WTC11 (cell line): Measurements from ENCODE around the gene FAM76A. TPM values are rescaled to one million over a fixed set of nuclear protein-coding genes. Genes with fewer than 3 reads are reported as not detected.

Source experiments
- ATAC-seq: fragments of 200-7000 bp; cut with Tn5 transposase; 2 replicates; pipeline ENCODE4 v1.10.0; 2021; ENCODE audit warnings: mild to moderate bottlenecking, moderate library complexity
- CTCF ChIA-PET: fragments of 300-600 bp; sonication (Branson Sonifier 250); formaldehyde crosslinking; loops from one replicate; lab custom pipeline; 2021; ENCODE audit warnings: antibody characterized with exemption; lab: Charles Lee
- POLR2A ChIA-PET: fragments of 350-600 bp; sonication (Branson Sonifier 250); formaldehyde crosslinking; loops from one replicate; lab custom pipeline; 2021; ENCODE audit warnings: antibody characterized with exemption; lab: Charles Lee
- DNase-seq: peaks from one replicate; pipeline ENCODE4 v3.0.0; 2021; ENCODE audit warnings: low spot score
- H3K27ac Mint-ChIP-seq: 2 replicates; pipeline ENCODE4 v1.8.0; 2021; ENCODE audit warnings: mixed read lengths
- H3K27me3 Mint-ChIP-seq: 2 replicates; pipeline ENCODE4 v1.8.0; 2021; ENCODE audit warnings: low read depth, mild to moderate bottlenecking, moderate library complexity, mixed read lengths
- H3K36me3 Mint-ChIP-seq: 2 replicates; pipeline ENCODE4 v1.8.0; 2021; ENCODE audit warnings: mixed read lengths
- H3K4me1 Mint-ChIP-seq: 2 replicates; pipeline ENCODE4 v1.8.0; 2022; ENCODE audit warnings: mixed read lengths
- H3K4me3 Mint-ChIP-seq: 2 replicates; pipeline ENCODE4 v1.8.0; 2021; ENCODE audit warnings: mild to moderate bottlenecking, moderate library complexity, mixed read lengths
- H3K9me3 Mint-ChIP-seq: 2 replicates; pipeline ENCODE4 v1.8.0; 2021; ENCODE audit warnings: mixed read lengths
- ATF3 ChIP-seq: sonication (generic); formaldehyde crosslinking; conservative IDR thresholded peaks from 2 replicates; pipeline ENCODE4 v1.8.1; 2022; ENCODE audit warnings: mild to moderate bottlenecking, missing genetic modification reagents
- CTCF ChIP-seq: fragments of 200-600 bp; IDR thresholded peaks from 2 replicates; pipeline ENCODE4 v1.8.0; 2022; ENCODE audit warnings: antibody characterized with exemption
- E2F4 ChIP-seq: sonication (generic); formaldehyde crosslinking; IDR thresholded peaks from 2 replicates; pipeline ENCODE4 v1.8.1; 2022; ENCODE audit warnings: low read depth, mild to moderate bottlenecking, moderate library complexity, missing genetic modification reagents, borderline replicate concordance
- E2F5 ChIP-seq: sonication (generic); formaldehyde crosslinking; IDR thresholded peaks from 2 replicates; pipeline ENCODE4 v1.8.1; 2022; ENCODE audit warnings: mild to moderate bottlenecking, moderate library complexity, missing genetic modification reagents
- FOXP1 ChIP-seq: sonication (generic); formaldehyde crosslinking; IDR thresholded peaks from 2 replicates; pipeline ENCODE4 v1.8.0; 2022; ENCODE audit warnings: missing genetic modification reagents, mild to moderate bottlenecking, moderate library complexity, borderline replicate concordance
- GABPB1 ChIP-seq: sonication (generic); formaldehyde crosslinking; IDR thresholded peaks from 2 replicates; pipeline ENCODE4 v1.8.1; 2023; ENCODE audit warnings: mild to moderate bottlenecking, missing genetic modification reagents
- HMGXB4 ChIP-seq: sonication (generic); formaldehyde crosslinking; IDR thresholded peaks from 2 replicates; pipeline ENCODE4 v1.8.1; 2023; ENCODE audit warnings: mild to moderate bottlenecking, moderate library complexity, missing genetic modification reagents
- MAX ChIP-seq: sonication (generic); formaldehyde crosslinking; IDR thresholded peaks from 2 replicates; pipeline ENCODE4 v1.8.0; 2022; ENCODE audit warnings: mild to moderate bottlenecking, missing genetic modification reagents
- MYBL2 ChIP-seq: sonication (generic); formaldehyde crosslinking; IDR thresholded peaks from 2 replicates; pipeline ENCODE4 v1.8.1; 2023; ENCODE audit warnings: mild to moderate bottlenecking, moderate library complexity, missing genetic modification reagents
- NFYB ChIP-seq: sonication (generic); formaldehyde crosslinking; conservative IDR thresholded peaks from 2 replicates; pipeline ENCODE4 v1.8.0; 2022; ENCODE audit warnings: low read depth, missing genetic modification reagents
- RELA ChIP-seq: sonication (generic); formaldehyde crosslinking; IDR thresholded peaks from 2 replicates; pipeline ENCODE4 v1.8.1; 2022; ENCODE audit warnings: missing genetic modification reagents, mild to moderate bottlenecking, borderline replicate concordance
- SP1 ChIP-seq: sonication (generic); formaldehyde crosslinking; conservative IDR thresholded peaks from 2 replicates; pipeline ENCODE4 v1.8.1; 2022; ENCODE audit warnings: missing genetic modification reagents
- TP53 ChIP-seq: sonication (generic); formaldehyde crosslinking; IDR thresholded peaks from 2 replicates; pipeline ENCODE4 v1.8.1; 2023; ENCODE audit warnings: mild to moderate bottlenecking, missing genetic modification reagents
- USF2 ChIP-seq: sonication (generic); formaldehyde crosslinking; IDR thresholded peaks from 2 replicates; pipeline ENCODE4 v1.8.1; 2023; ENCODE audit warnings: mild to moderate bottlenecking, missing genetic modification reagents, moderate library complexity
- ZNF263 ChIP-seq: sonication (generic); formaldehyde crosslinking; IDR thresholded peaks from 2 replicates; pipeline ENCODE4 v1.8.1; 2022; ENCODE audit warnings: low read depth, mild to moderate bottlenecking, moderate library complexity, missing genetic modification reagents
- ZNF317 ChIP-seq: sonication (generic); formaldehyde crosslinking; IDR thresholded peaks from 2 replicates; pipeline ENCODE4 v1.8.1; 2023; ENCODE audit warnings: low read depth, mild to moderate bottlenecking, moderate library complexity, missing genetic modification reagents, borderline replicate concordance
- ZNF512 ChIP-seq: sonication (generic); formaldehyde crosslinking; IDR thresholded peaks from 2 replicates; pipeline ENCODE4 v1.8.1; 2022; ENCODE audit warnings: missing genetic modification reagents, borderline replicate concordance
- total RNA-seq: library from RNA; stranded (reverse); gene quantifications from 3 replicates; pipeline ENCODE4 v1.2.3, GENCODE V29; 2021

The FAM76A gene
- total RNA-seq, 1 experiment from 2014 or later = 14.5 TPM

- Mint-ChIP-seq H3K4me1 (no peaks in the 10 kb centered on the region), H3K9me3 (no peaks in the 10 kb centered on the region), H3K27ac (no peak overlapping the region), H3K27me3 (no peaks in the 10 kb centered on the region), H3K4me3 (no peak overlapping the region), H3K36me3 (peaks cover 3% of the 10 kb centered on the region; the same call in 1 of the 2 replicates)
- DNase-seq (no peak), ATAC-seq (no peak)
- TF ChIP-seq MAX = no peak
- no peak for TF ChIP-seq CTCF
- no peak for TF ChIP-seq MYBL2 (CRISPR knock-in tag)
- no peak for TF ChIP-seq HMGXB4
- no peak for TF ChIP-seq E2F5
- TF ChIP-seq ZNF512 (CRISPR knock-in tag) = no peak
- TF ChIP-seq ATF3 = no peak
- no peak for TF ChIP-seq NFYB
- TF ChIP-seq SP1 = no peak
- no peak for TF ChIP-seq ZNF263 (CRISPR knock-in tag)
- no peak for TF ChIP-seq USF2 (CRISPR knock-in tag)
- no peak for TF ChIP-seq TP53 (CRISPR knock-in tag)
- ChIA-PET CTCF (interaction anchor here (0.6 kb wide), 1 partner anchor 390 kb away, joined by 5 read pairs; no protein-coding TSS in a partner anchor), POLR2A (no interaction called here)
Observed at GRCh38 chr1:27795601-27796000, 69.8 kb downstream of the FAM76A start.

GRCh38 chr1:27804791-27805190, 79.0 kb downstream of the FAM76A start:
- ChIA-PET POLR2A (no interaction called here), CTCF (no interaction called here)

More at GRCh38 chr1:27804791-27805190, 79.0 kb downstream of the FAM76A start:
- no peak for TF ChIP-seq NFYB
- TF ChIP-seq SP1 = no peak
- TF ChIP-seq GABPB1 (CRISPR knock-in tag) = no peak
- no peak for TF ChIP-seq E2F4
- no peak for TF ChIP-seq RELA (CRISPR knock-in tag)
- TF ChIP-seq FOXP1 (CRISPR knock-in tag) = no peak
- no peak for TF ChIP-seq ZNF317 (CRISPR knock-in tag)
- Mint-ChIP-seq H3K36me3 (0 out of 2 replicates have a peak, but pooled peaks cover 2% of the 10 kb centered on the region), H3K27me3 (no peaks in the 10 kb centered on the region), H3K27ac (no peak overlapping the region), H3K9me3 (no peaks in the 10 kb centered on the region), H3K4me3 (no peak overlapping the region), H3K4me1 (peaks cover 14% of the 10 kb centered on the region)
- ATAC-seq = no peak
- no peak for DNase-seq
